Iris pigment epithelial cell (primary cell): ENCODE results near the gene SLC19A1.
"Not testable (repeated sequence)": the region's sequence is repeated elsewhere in the genome, so short reads cannot be mapped to it uniquely, and the experiment has no call there.

Experiments used
- DNase-seq: peaks from one replicate; pipeline ENCODE4 v3.0.0-alpha.2; 2011; ENCODE audit warnings: low read depth

SLC19A1 gene

GRCh38 chr21:45533361-45533845, 8.8 kb downstream of the SLC19A1 start:
- DNase-seq = no peak

- no peak for DNase-seq
Measured at GRCh38 chr21:45532826-45533360, 9.3 kb downstream of the SLC19A1 start.

GRCh38 chr21:45531393-45532215, 10.6 kb downstream of the SLC19A1 start:
- DNase-seq = no peak

GRCh38 chr21:45531114-45531392, 11.2 kb downstream of the SLC19A1 start:
- DNase-seq = not testable (repeated sequence)

GRCh38 chr21:45530423-45531113, 11.7 kb downstream of the SLC19A1 start:
- DNase-seq = no peak

- no peak for DNase-seq
Measured at GRCh38 chr21:45529785-45530422, 12.3 kb downstream of the SLC19A1 start.

- DNase-seq = no peak
Measured at GRCh38 chr21:45528981-45529784, 13.1 kb downstream of the SLC19A1 start.

- no peak for DNase-seq
Measured at GRCh38 chr21:45528028-45528705, 14.1 kb downstream of the SLC19A1 start.

- DNase-seq = not testable (repeated sequence)
Measured at GRCh38 chr21:45527151-45527999, 14.9 kb downstream of the SLC19A1 start.

- no peak for DNase-seq
Measured at GRCh38 chr21:45525910-45526306, 16.3 kb downstream of the SLC19A1 start.

GRCh38 chr21:45525153-45525909, 16.9 kb downstream of the SLC19A1 start:
- no peak for DNase-seq

- DNase-seq = no peak
Measured at GRCh38 chr21:45524756-45525152, 17.5 kb downstream of the SLC19A1 start.

GRCh38 chr21:45523411-45524101, 18.7 kb downstream of the SLC19A1 start:
- no peak for DNase-seq

GRCh38 chr21:45522986-45523385, 19.3 kb downstream of the SLC19A1 start:
- no peak for DNase-seq

- DNase-seq = no peak
Measured at GRCh38 chr21:45522381-45522780, 19.9 kb downstream of the SLC19A1 start.

- DNase-seq = no peak
Measured at GRCh38 chr21:45521241-45521640, 21.0 kb downstream of the SLC19A1 start.

- DNase-seq = no peak
Measured at GRCh38 chr21:45519182-45519581, 23.1 kb downstream of the SLC19A1 start.

- DNase-seq = no peak
Measured at GRCh38 chr21:45518742-45519141, 23.5 kb downstream of the SLC19A1 start.
